ENCODE results near the gene UBE2I.

GRCh38 chr16:1320097-1320496 is 10.7 kb downstream of the UBE2I start:
- TF ChIP-seq CTCF (IDR thresholded peaks at IDR 0.05) (no peak), POLR2A (IDR thresholded peaks at IDR 0.05) (no peak)

All from adrenal gland (tissue), 5 donors.